Measurements from ENCODE around the gene PGAM5. TPM values are rescaled to one million over a fixed set of nuclear protein-coding genes. Genes with fewer than 3 reads are reported as not detected.
A peak's percentile ranks its signal among the peaks of the same experiment; 100 is the strongest.

The PGAM5 gene
- total RNA-seq, 1 experiment from 2014 or later = 112 TPM

DNA sequence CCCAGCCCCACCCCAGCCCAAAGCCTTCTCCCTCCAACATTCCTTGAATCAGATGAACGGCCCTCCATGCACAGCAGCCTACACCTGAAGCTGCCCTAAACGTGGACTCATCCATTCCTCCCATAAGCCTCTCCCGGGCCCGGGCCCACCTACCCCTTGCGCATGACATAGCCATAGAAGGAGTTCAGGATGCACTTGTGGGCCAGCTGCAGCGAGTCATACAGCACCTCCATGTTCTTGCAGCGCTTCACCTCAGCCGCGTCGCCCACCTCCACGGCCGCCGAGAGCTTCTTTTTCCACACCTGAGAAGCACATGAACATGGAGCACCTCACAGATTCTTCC lies 45.5 kb upstream of the PGAM5 start:
- Histone ChIP-seq H3K9me3 (ENCODE audit: control insufficient read depth, low read depth, low read length) (no peaks in the 10 kb centered on the region), H2BK5ac (ENCODE audit: insufficient read length, low read length) (no peak overlapping the region), H2AK5ac (ENCODE audit: insufficient read length, low read length) (no peak overlapping the region), H3T11ph (ENCODE audit: low read length) (no peak overlapping the region), H3K23ac (ENCODE audit: insufficient read length, low read depth, low read length) (no peak overlapping the region), H4K91ac (ENCODE audit: insufficient read length, low read depth, low read length) (no peak overlapping the region), H3K14ac (ENCODE audit: insufficient read depth, low read length) (no peak overlapping the region), H4K8ac (replicated peaks; ENCODE audit: insufficient read length, low read depth, low read length) (no peak overlapping the region), H3K18ac (ENCODE audit: insufficient read length, low read depth, low read length) (no peak overlapping the region), H3K4me2 (ENCODE audit: insufficient read depth, insufficient read length, low read length) (no peak overlapping the region), H3K79me2 (ENCODE audit: insufficient read depth, low read length) (no peaks in the 10 kb centered on the region), H3K9ac (ENCODE audit: extremely low read depth, insufficient read length, low read length) (no peak overlapping the region), H4K20me1 (ENCODE audit: control insufficient read depth, insufficient read depth, insufficient read length) (no peaks in the 10 kb centered on the region), H3K27ac (ENCODE audit: insufficient read length, low read depth, low read length) (no peak overlapping the region), H3K56ac (ENCODE audit: insufficient read length, low read depth, low read length) (no peak overlapping the region), H2BK12ac (ENCODE audit: insufficient read length, low read depth, low read length) (no peak overlapping the region), H2BK15ac (ENCODE audit: low read depth, low read length) (no peak overlapping the region), H3K4me1 (ENCODE audit: insufficient read depth, low read length) (no peaks in the 10 kb centered on the region), H3K23me2 (ENCODE audit: insufficient read length, low read depth, low read length, poor library complexity, severe bottlenecking) (no peaks in the 10 kb centered on the region), H2BK20ac (ENCODE audit: low read depth, low read length, poor library complexity, severe bottlenecking) (no peak overlapping the region), H3K4ac (ENCODE audit: low read depth, low read length) (no peak overlapping the region), H3K27me3 (ENCODE audit: insufficient read depth, low read length) (no peaks in the 10 kb centered on the region), H2BK120ac (ENCODE audit: low read depth, low read length, poor library complexity, severe bottlenecking) (no peak overlapping the region), H3K79me1 (ENCODE audit: insufficient read depth, low read depth, low read length, poor library complexity, severe bottlenecking) (no peaks in the 10 kb centered on the region), H2AFZ (ENCODE audit: low read length) (no peak overlapping the region), H4K5ac (ENCODE audit: insufficient read length, low read depth, low read length) (no peak overlapping the region)
- Mint-ChIP-seq H3K4me1 (no peaks in the 10 kb centered on the region), H3K27me3 (ENCODE audit: low read depth) (no peaks in the 10 kb centered on the region), H3K36me3 (ENCODE audit: insufficient read depth in 1 of 3, low read depth in 3 of 3) (peaks cover 69 to 97% (median 96%) of the 10 kb centered on the region in 3 experiments; a peak in 6 of 7 replicates), H3K27ac (peak overlapping the region in 2 of 3 experiments; percentile 31 to 68; a peak in 3 of 7 replicates), H3K9me3 (no peaks in the 10 kb centered on the region), H3K4me3 (no peak overlapping the region)
- DNase-seq = no peak
- WGBS (ENCODE audit: extremely low coverage, insufficient read length, low lambda C conversion rate) = no CpG with 5 or more reads among the region's 13 CpGs
- TF ChIP-seq, protein P1, sequence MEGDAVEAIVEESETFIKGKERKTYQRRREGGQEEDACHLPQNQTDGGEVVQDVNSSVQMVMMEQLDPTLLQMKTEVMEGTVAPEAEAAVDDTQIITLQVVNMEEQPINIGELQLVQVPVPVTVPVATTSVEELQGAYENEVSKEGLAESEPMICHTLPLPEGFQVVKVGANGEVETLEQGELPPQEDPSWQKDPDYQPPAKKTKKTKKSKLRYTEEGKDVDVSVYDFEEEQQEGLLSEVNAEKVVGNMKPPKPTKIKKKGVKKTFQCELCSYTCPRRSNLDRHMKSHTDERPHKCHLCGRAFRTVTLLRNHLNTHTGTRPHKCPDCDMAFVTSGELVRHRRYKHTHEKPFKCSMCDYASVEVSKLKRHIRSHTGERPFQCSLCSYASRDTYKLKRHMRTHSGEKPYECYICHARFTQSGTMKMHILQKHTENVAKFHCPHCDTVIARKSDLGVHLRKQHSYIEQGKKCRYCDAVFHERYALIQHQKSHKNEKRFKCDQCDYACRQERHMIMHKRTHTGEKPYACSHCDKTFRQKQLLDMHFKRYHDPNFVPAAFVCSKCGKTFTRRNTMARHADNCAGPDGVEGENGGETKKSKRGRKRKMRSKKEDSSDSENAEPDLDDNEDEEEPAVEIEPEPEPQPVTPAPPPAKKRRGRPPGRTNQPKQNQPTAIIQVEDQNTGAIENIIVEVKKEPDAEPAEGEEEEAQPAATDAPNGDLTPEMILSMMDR (conservative IDR thresholded peaks at IDR 0.05) = no peak

All from H9 (cell line).